GM18867 (cell line): ENCODE data around the gene SYNJ1.
A peak's percentile ranks its signal among the peaks of the same experiment; 100 is the strongest.
"Not testable (repeated sequence)": the region's sequence is repeated elsewhere in the genome, so short reads cannot be mapped to it uniquely, and the experiment has no call there.

Experiments used
- ATAC-seq: cut with Tn5 transposase; IDR thresholded peaks from one replicate; pipeline ENCODE4 v1.9.1; 2021; ENCODE audit warnings: mild to moderate bottlenecking, moderate library complexity; ENCODE audit not compliant: unreplicated experiment

SYNJ1 gene

GRCh38 chr21:32739946-32740345 is 12.1 kb upstream of the SYNJ1 start:
- ATAC-seq, result no peak

- not testable (repeated sequence) for ATAC-seq
Measured at GRCh38 chr21:32736083-32736482, 8.3 kb upstream of the SYNJ1 start.

- ATAC-seq, result no peak
Measured at GRCh38 chr21:32735524-32735923, 7.7 kb upstream of the SYNJ1 start.

- ATAC-seq, result no peak
Measured at GRCh38 chr21:32733990-32734613, 6.3 kb upstream of the SYNJ1 start.

GRCh38 chr21:32733356-32733755 is 5.5 kb upstream of the SYNJ1 start:
- ATAC-seq, result no peak

GRCh38 chr21:32732544-32732943 is 4.7 kb upstream of the SYNJ1 start:
- ATAC-seq, result no peak

GRCh38 chr21:32728848-32729247 is 1.0 kb upstream of the SYNJ1 start:
- no peak for ATAC-seq

GRCh38 chr21:32728456-32728839 is 635 bp upstream of the SYNJ1 start:
- ATAC-seq, result no peak

- ATAC-seq, result peak; percentile 22
Measured at GRCh38 chr21:32726839-32727686, 750 bp downstream of the SYNJ1 start.

GRCh38 chr21:32719085-32719484 is 8.7 kb downstream of the SYNJ1 start:
- no peak for ATAC-seq

- ATAC-seq, result no peak
Measured at GRCh38 chr21:32717851-32718316, 9.9 kb downstream of the SYNJ1 start.

GRCh38 chr21:32716486-32716885 is 11.3 kb downstream of the SYNJ1 start:
- no peak for ATAC-seq

- ATAC-seq, result no peak
Measured at GRCh38 chr21:32713726-32714125, 14.1 kb downstream of the SYNJ1 start.

- ATAC-seq, result no peak
Measured at GRCh38 chr21:32712641-32713040, 15.2 kb downstream of the SYNJ1 start.

- ATAC-seq, result peak; percentile 99
Measured at GRCh38 chr21:32712043-32712442, 15.8 kb downstream of the SYNJ1 start.

GRCh38 chr21:32710987-32711386 is 16.8 kb downstream of the SYNJ1 start:
- ATAC-seq, result no peak

- no peak for ATAC-seq
Measured at GRCh38 chr21:32710069-32710784, 17.6 kb downstream of the SYNJ1 start.

GRCh38 chr21:32708069-32708468 is 19.7 kb downstream of the SYNJ1 start:
- no peak for ATAC-seq

- no peak for ATAC-seq
Measured at GRCh38 chr21:32705901-32706300, 21.9 kb downstream of the SYNJ1 start.

GRCh38 chr21:32705139-32705538 is 22.7 kb downstream of the SYNJ1 start:
- ATAC-seq, result no peak

- no peak for ATAC-seq
Measured at GRCh38 chr21:32702702-32703101, 25.1 kb downstream of the SYNJ1 start.
